ENCODE data around the gene ADARB2.

- TF ChIP-seq POLR2A (IDR thresholded peaks at IDR 0.05) (no peak), CTCF (IDR thresholded peaks at IDR 0.05) (no peak), EP300 (IDR thresholded peaks at IDR 0.05) (no peak), POLR2AphosphoS5 (IDR thresholded peaks at IDR 0.05) (no peak)
These were observed 317.3 kb downstream of the ADARB2 start for GRCh38 chr10:1419796-1420610.
